GM19099 (cell line): ENCODE results near the gene POLR3A.

ENCODE experiments used
- POLR2A ChIP-seq: IDR thresholded peaks from 3 replicates; pipeline ENCODE4 v1.6.1; 2011; ENCODE audit warnings: low read depth; ENCODE audit not compliant: insufficient read length; ENCODE audit errors: extremely low read depth

Gene POLR3A

GRCh38 chr10:77926566-77927401, 102.5 kb downstream of the POLR3A start, which contains the start of gene DLG5:
TSS of gene DLG5 (minus strand) at chr10:77926755. CDS start at chr10:77926520, 235 bp downstream.
- TF ChIP-seq POLR2A: no peak

DNA sequence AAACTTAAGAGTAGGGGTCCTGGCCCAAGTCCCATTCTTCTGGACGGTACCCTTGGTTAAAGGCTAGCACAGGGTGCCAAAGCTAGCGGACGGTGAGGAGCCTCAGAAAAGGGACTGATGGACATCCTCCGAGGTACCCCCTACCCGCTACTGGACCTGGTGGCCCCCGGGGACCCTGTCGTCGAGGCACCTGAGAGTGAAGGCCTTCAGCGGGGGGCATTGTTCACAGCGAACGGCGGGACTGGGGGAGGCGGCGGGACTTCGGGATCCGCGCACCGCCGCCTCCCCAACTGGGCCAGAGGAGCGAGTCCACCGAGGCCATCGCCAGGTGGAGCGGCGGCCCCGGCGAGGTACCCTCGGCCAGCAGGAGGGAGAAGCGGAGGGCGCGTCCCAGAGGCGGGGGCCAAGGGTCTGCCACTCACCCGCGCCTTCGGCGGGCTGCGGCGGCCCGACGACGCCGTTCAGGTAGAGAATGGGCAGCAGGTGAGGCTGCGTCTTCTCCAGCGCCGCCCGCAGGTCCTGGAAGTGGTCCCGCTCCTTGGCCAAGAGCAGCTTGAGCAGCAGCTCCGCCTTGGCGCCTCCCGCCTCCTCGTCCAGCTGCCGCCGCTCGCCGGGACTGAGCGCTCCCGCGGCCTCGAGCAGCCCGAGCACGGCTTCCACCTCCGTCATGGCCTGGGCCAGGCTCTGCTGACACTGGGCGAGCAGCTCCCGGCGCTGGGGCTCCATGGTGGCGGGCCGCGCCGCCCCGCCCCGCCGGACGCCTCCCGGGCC, 103.3 kb downstream of the POLR3A start:
- no peak for TF ChIP-seq POLR2A

DNA sequence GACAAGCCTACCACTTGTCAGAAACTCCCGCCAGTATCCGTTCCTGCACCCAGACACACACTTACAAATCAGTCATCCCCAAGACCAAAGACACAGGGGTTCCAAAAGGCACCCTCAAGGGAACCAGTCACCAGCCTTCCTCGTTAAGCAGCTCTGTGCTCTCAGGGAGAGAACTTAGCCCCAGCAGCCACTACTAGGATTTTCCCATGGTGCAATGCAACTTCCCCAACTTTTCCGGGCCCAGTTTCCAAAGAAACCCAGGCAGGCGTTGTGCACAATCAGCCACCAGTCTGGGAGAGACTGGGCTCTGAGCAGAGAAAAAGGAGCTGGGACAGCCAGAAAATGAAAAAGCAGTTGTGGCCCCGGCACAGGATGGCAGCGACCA, 103.9 kb downstream of the POLR3A start:
- no peak for TF ChIP-seq POLR2A

- TF ChIP-seq POLR2A: no peak
These were observed 106.6 kb downstream of the POLR3A start for GRCh38 chr10:77922566-77923179.

DNA sequence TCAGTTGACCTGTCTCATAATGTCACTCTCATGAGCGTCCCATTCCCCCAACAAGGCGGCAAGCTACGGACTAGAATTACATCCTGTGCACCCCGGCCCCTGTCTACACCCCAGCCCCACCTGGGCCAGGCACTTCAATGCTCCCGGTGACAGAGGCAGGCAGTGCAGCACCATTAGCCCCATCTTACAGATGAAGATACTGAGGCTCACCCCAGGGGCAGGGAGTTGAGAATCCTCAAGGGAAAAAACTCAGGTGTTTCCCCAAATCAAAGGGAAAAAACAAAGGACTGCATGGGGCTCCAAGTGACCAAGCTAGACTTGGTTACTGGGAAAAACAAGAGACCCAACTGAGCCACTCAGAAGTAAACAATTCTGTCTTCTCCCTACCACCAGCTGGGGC, 107.3 kb downstream of the POLR3A start:
- no peak for TF ChIP-seq POLR2A

DNA sequence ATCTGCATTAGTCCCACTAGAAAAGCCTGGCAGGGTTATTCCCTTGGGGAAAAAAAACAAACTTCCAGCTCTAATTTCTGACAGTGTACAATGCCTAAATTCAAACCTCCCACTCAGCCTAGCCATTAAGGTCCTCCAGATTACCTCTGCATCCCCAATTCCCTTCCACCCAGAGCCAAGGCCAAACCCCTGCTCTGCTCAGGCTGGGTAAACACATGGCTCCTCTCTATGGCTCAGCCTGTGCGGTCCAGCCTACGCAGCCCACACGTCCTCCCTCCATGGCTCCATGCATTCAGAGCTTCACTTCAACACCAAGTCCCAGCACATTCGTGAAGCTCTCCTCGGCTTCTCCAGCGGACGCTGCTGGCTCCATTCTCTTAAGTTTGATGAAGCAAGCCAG, 107.9 kb downstream of the POLR3A start:
- no peak for TF ChIP-seq POLR2A

GRCh38 chr10:77920495-77920894, 108.8 kb downstream of the POLR3A start:
- no peak for TF ChIP-seq POLR2A

DNA sequence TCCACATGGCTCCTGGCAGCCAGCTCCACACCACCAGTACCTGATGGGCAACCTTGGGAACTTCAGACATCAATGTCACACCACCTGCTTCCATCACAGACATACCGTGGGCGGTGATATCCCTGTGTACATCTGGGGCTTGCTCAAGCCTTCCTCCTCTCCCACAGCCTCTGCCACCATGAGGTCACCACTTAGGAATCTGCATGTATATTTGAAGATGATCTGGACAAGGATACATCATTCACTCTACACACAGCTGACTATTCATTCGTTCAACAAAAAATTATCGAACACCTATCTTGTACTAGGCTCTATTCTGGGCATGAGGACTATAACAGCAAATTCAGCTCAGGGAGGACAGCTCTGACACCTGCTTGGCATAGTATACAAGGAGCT, 109.6 kb downstream of the POLR3A start:
- TF ChIP-seq POLR2A: no peak
